ENCODE measurements around the gene SMCO1.
"Not testable (repeated sequence)": the region's sequence is repeated elsewhere in the genome, so short reads cannot be mapped to it uniquely, and the experiment has no call there.

SMCO1 gene

GRCh38 chr3:196549312-196549711 is 34.2 kb upstream of the SMCO1 start:
- H3K36me3 ChIP-seq (ENCODE audit: control insufficient read depth, insufficient read depth, low read length); H3K4me3 ChIP-seq (ENCODE audit: insufficient read depth, low read depth, low read length); H3K9me3 ChIP-seq (ENCODE audit: control insufficient read depth, low read length); H3K4me1 ChIP-seq (ENCODE audit: control insufficient read depth, insufficient read depth, low read length); H3K27ac ChIP-seq (ENCODE audit: insufficient read depth, low read depth, low read length, poor library complexity, severe bottlenecking); H3K27me3 ChIP-seq (ENCODE audit: control insufficient read depth, insufficient read depth, low read length, poor library complexity, severe bottlenecking): not testable (repeated sequence)
- 96 to 97% methylated on average over 1 of the region's 1 CpG for WGBS, 2 experiments

DNA sequence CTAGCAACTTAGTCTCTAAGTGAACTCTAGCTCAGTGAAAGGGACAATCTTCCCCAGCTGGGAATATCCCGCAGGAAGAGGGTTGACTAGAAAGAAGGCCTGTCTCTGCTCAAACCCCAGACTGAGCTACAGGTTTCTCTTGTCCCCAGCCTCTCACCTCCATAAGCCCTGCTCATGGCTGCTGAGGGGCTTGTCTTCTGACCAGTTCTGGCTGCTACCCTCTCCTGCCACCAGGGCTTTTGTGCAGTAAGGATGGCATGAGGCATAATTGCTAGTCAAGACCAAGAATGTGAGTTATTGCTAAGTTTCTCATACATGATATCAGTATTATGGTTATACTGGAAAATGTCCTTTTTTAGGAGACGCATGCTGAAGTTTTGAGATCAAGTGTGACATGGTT is 31.9 kb upstream of the SMCO1 start:
- no peaks in the 10 kb centered on the region for H3K27me3 ChIP-seq (ENCODE audit: control insufficient read depth, insufficient read depth, low read length, poor library complexity, severe bottlenecking)
- H3K4me3 ChIP-seq (ENCODE audit: insufficient read depth, low read depth, low read length), result no peak overlapping the region
- WGBS, 2 experiments, result 96 to 97% methylated on average over 2 of the region's 2 CpGs
- no peaks in the 10 kb centered on the region for H3K9me3 ChIP-seq (ENCODE audit: control insufficient read depth, low read length)
- H3K27ac ChIP-seq (ENCODE audit: insufficient read depth, low read depth, low read length, poor library complexity, severe bottlenecking), result no peak overlapping the region
- no peaks in the 10 kb centered on the region for H3K36me3 ChIP-seq (ENCODE audit: control insufficient read depth, insufficient read depth, low read length)
- no peaks in the 10 kb centered on the region for H3K4me1 ChIP-seq (ENCODE audit: control insufficient read depth, insufficient read depth, low read length)

DNA sequence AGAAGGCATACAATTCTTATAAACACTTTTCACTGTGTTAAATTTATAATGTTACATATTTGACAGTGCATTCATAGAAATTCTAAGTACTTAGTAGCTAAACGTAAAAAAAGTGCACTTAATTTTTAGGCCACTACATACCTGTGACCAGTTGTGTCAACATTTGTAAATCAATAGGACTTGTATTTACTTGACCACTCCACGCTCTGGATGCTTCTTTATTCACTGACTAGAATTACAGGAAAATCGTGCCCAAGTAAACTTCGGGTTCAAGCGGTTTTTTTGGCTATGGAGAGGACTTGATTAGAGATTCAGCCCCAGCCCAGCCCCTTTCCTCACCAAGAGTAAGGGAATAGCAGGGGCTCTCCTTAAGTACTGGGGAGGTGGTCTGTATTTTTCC is 31.4 kb upstream of the SMCO1 start:
- Histone ChIP-seq H3K27me3 (ENCODE audit: control insufficient read depth, insufficient read depth, low read length, poor library complexity, severe bottlenecking) (no peaks in the 10 kb centered on the region), H3K36me3 (ENCODE audit: control insufficient read depth, insufficient read depth, low read length) (no peaks in the 10 kb centered on the region), H3K4me3 (ENCODE audit: insufficient read depth, low read depth, low read length) (no peak overlapping the region), H3K27ac (ENCODE audit: insufficient read depth, low read depth, low read length, poor library complexity, severe bottlenecking) (no peak overlapping the region), H3K9me3 (ENCODE audit: control insufficient read depth, low read length) (no peaks in the 10 kb centered on the region), H3K4me1 (ENCODE audit: control insufficient read depth, insufficient read depth, low read length) (no peaks in the 10 kb centered on the region)
- WGBS, 2 experiments, result 90 to 94% methylated on average over 5 of the region's 5 CpGs

GRCh38 chr3:196544491-196544992 is 29.4 kb upstream of the SMCO1 start:
- Histone ChIP-seq H3K4me3 (ENCODE audit: insufficient read depth, low read depth, low read length) (no peak overlapping the region), H3K9me3 (ENCODE audit: control insufficient read depth, low read length) (no peaks in the 10 kb centered on the region), H3K36me3 (ENCODE audit: control insufficient read depth, insufficient read depth, low read length) (no peaks in the 10 kb centered on the region), H3K27ac (ENCODE audit: insufficient read depth, low read depth, low read length, poor library complexity, severe bottlenecking) (no peak overlapping the region), H3K4me1 (ENCODE audit: control insufficient read depth, insufficient read depth, low read length) (no peaks in the 10 kb centered on the region), H3K27me3 (ENCODE audit: control insufficient read depth, insufficient read depth, low read length, poor library complexity, severe bottlenecking) (no peaks in the 10 kb centered on the region)
- 87 to 98% methylated on average over 2 of the region's 2 CpGs for WGBS, 2 experiments

GRCh38 chr3:196541684-196542445 is 26.7 kb upstream of the SMCO1 start:
- WGBS, 2 experiments, result 96 to 100% methylated on average over 5 of the region's 6 CpGs
- H3K36me3 ChIP-seq (ENCODE audit: control insufficient read depth, insufficient read depth, low read length), result no peaks in the 10 kb centered on the region

DNA sequence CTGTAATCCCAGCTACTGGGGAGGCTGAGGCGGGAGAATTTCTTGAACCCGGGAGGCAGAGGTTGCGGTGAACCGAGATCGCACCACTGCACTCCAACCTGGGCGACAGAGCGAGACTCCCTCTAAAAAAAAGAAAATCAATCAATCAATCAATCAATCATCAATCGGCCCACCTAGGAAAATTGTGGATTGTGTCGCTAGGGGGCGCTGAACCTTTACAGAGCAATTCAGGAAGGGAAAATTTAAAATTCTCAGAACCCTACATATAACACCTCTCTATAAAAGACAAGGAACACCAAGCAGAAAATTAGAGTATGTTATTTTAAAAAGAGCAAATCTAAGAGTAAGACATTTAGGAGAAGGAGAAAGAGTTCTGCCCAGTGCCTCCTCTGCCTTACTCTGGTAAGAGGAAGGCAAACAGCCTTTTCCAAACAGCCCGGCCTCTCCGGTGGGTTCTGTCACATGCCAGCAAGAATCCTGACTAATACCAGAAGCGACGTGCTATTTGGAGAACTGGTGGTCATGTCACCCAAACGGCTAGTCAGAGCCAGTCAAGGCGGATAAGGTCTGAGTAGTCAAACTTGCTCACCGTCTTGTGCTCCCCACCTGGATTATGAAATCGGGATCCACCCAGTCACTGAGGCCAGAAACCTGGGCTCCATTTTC is 22.3 kb upstream of the SMCO1 start:
- Histone ChIP-seq H3K9me3 (ENCODE audit: control insufficient read depth, low read length) (no peaks in the 10 kb centered on the region), H3K27ac (ENCODE audit: insufficient read depth, low read depth, low read length, poor library complexity, severe bottlenecking) (no peak overlapping the region), H3K4me3 (ENCODE audit: insufficient read depth, low read depth, low read length) (no peak overlapping the region), H3K27me3 (ENCODE audit: control insufficient read depth, insufficient read depth, low read length, poor library complexity, severe bottlenecking) (no peaks in the 10 kb centered on the region), H3K36me3 (ENCODE audit: control insufficient read depth, insufficient read depth, low read length) (no peaks in the 10 kb centered on the region), H3K4me1 (ENCODE audit: control insufficient read depth, insufficient read depth, low read length) (no peaks in the 10 kb centered on the region)
- WGBS, 2 experiments, result 67 to 71% methylated on average over 17 to 18 of the region's 18 CpGs

More at GRCh38 chr3:196541684-196542445, 26.7 kb upstream of the SMCO1 start:
- no peaks in the 10 kb centered on the region for H3K9me3 ChIP-seq (ENCODE audit: control insufficient read depth, low read length)
- H3K27ac ChIP-seq (ENCODE audit: insufficient read depth, low read depth, low read length, poor library complexity, severe bottlenecking), result no peak overlapping the region
- no peaks in the 10 kb centered on the region for H3K4me1 ChIP-seq (ENCODE audit: control insufficient read depth, insufficient read depth, low read length)
- no peak overlapping the region for H3K4me3 ChIP-seq (ENCODE audit: insufficient read depth, low read depth, low read length)
- no peaks in the 10 kb centered on the region for H3K27me3 ChIP-seq (ENCODE audit: control insufficient read depth, insufficient read depth, low read length, poor library complexity, severe bottlenecking)

DNA sequence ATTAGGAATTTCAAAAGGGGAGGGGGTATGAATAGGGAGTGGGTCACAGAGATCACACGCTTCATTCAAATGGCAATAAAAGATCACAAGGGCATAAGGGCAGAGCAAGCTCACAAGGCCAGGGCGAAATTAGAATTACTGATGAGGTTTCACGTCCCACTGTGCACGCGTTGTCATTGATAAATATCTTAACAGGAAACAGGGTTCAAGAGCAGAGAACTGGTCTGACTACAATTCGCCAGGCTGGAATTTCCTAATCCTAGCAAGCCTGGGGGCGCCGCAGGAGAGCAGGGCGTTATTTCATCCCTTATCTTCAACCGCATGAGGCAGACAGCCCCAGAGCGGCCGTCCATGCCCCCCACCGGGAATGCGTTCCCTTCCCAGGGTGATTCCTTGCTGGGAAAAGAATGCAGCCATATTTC is 18.1 kb upstream of the SMCO1 start:
- WGBS, 2 experiments, result 8 to 11% methylated on average over 14 of the region's 14 CpGs
- no peak overlapping the region for H3K27ac ChIP-seq (ENCODE audit: insufficient read depth, low read depth, low read length, poor library complexity, severe bottlenecking)
- peaks cover 4% of the 10 kb centered on the region for H3K27me3 ChIP-seq (ENCODE audit: control insufficient read depth, insufficient read depth, low read length, poor library complexity, severe bottlenecking)
- no peaks in the 10 kb centered on the region for H3K36me3 ChIP-seq (ENCODE audit: control insufficient read depth, insufficient read depth, low read length)
- no peaks in the 10 kb centered on the region for H3K4me1 ChIP-seq (ENCODE audit: control insufficient read depth, insufficient read depth, low read length)
- H3K4me3 ChIP-seq (ENCODE audit: insufficient read depth, low read depth, low read length), result no peak overlapping the region
- H3K9me3 ChIP-seq (ENCODE audit: control insufficient read depth, low read length), result no peaks in the 10 kb centered on the region

DNA sequence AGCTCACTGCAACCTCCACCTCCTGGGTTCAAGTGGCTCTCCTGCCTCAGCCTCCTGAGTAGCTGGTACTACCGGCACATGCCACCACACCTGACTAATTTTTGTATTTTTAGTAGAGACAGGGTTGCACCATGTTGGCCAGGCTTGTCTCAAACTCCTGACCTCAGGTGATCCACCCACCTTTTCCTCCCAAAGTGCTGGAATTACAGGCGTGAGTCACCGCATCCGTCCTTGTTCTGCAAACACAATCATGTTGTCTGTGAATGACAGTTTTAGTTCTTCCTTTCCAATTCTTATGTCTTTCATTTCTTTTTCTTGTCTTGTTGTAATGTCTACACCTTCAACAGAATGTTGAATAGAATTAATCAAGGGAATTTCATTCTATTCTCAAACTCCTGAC is 16.3 kb upstream of the SMCO1 start:
- Histone ChIP-seq H3K36me3 (ENCODE audit: control insufficient read depth, insufficient read depth, low read length) (no peaks in the 10 kb centered on the region), H3K27ac (ENCODE audit: insufficient read depth, low read depth, low read length, poor library complexity, severe bottlenecking) (no peak overlapping the region), H3K4me1 (ENCODE audit: control insufficient read depth, insufficient read depth, low read length) (no peaks in the 10 kb centered on the region), H3K4me3 (ENCODE audit: insufficient read depth, low read depth, low read length) (no peak overlapping the region), H3K27me3 (ENCODE audit: control insufficient read depth, insufficient read depth, low read length, poor library complexity, severe bottlenecking) (peaks cover 4% of the 10 kb centered on the region), H3K9me3 (ENCODE audit: control insufficient read depth, low read length) (no peaks in the 10 kb centered on the region)
- WGBS, 2 experiments, result 91 to 95% methylated on average over 4 of the region's 4 CpGs

GRCh38 chr3:196528639-196529233 is 13.6 kb upstream of the SMCO1 start:
- Histone ChIP-seq H3K9me3 (ENCODE audit: control insufficient read depth, low read length) (no peaks in the 10 kb centered on the region), H3K4me1 (ENCODE audit: control insufficient read depth, insufficient read depth, low read length) (no peaks in the 10 kb centered on the region), H3K27me3 (ENCODE audit: control insufficient read depth, insufficient read depth, low read length, poor library complexity, severe bottlenecking) (peaks cover 4% of the 10 kb centered on the region), H3K36me3 (ENCODE audit: control insufficient read depth, insufficient read depth, low read length) (no peaks in the 10 kb centered on the region), H3K4me3 (ENCODE audit: insufficient read depth, low read depth, low read length) (peak overlapping the region; percentile 23), H3K27ac (ENCODE audit: insufficient read depth, low read depth, low read length, poor library complexity, severe bottlenecking) (no peak overlapping the region)
- 41 to 46% methylated on average over 52 of the region's 52 CpGs for WGBS, 2 experiments

- 92 to 95% methylated on average over 4 of the region's 4 CpGs for WGBS, 2 experiments
- Histone ChIP-seq H3K4me3 (ENCODE audit: insufficient read depth, low read depth, low read length) (no peak overlapping the region), H3K27ac (ENCODE audit: insufficient read depth, low read depth, low read length, poor library complexity, severe bottlenecking) (no peak overlapping the region), H3K4me1 (ENCODE audit: control insufficient read depth, insufficient read depth, low read length) (no peaks in the 10 kb centered on the region), H3K27me3 (ENCODE audit: control insufficient read depth, insufficient read depth, low read length, poor library complexity, severe bottlenecking) (peaks cover 4% of the 10 kb centered on the region), H3K9me3 (ENCODE audit: control insufficient read depth, low read length) (peaks cover 4% of the 10 kb centered on the region), H3K36me3 (ENCODE audit: control insufficient read depth, insufficient read depth, low read length) (no peaks in the 10 kb centered on the region)
Observed at GRCh38 chr3:196525141-196525540, 10.0 kb upstream of the SMCO1 start.

Measured in ectodermal cell (in vitro differentiated cells).